ENCODE measurements around the gene FKRP. TPM values are rescaled to one million over a fixed set of nuclear protein-coding genes. Genes with fewer than 3 reads are reported as not detected.

Gene FKRP
- total and polyA plus RNA-seq, 11 donors: 13.9 to 25.1 (median 19.8) TPM

DNA sequence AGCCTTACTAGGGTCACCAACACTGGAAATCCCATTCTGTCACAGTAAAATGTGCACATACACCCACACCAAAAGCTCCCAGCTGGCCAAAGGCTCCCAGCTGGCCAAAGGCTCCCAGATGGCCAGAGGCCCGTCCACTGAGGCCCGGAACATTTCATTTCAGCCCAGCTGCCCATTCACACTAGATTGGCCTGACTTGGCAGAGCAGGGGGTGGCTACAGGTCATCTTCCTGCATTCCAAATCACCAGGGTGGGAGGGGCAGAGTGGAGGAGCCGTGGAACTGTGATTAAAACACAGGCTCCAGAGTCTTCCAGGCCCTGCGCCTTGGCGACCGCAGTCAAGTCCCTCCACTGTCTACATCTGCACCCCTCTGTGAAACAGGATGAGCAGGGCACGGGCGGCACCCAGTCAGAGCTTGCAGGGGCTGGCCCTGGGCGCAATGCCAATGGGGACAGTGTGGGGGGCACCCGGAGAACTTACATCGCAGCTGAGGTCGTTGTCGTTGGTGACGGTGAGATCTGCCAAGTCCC, 18.8 kb upstream of the FKRP start:
- intact Hi-C loops (cut with DNase I): no loop called here
- 48 to 61% (median 56%) methylated on average over 13 to 14 of the region's 14 CpGs for WGBS, 4 donors
- H3K4me1 ChIP-seq: peaks cover 0 to 50% (median 21%) of the 10 kb centered on the region in 12 donors
- peak in 2 of 5 donors; percentile 21 to 57 for DNase-seq
- peak overlapping the region in 8 of 12 donors; percentile 54 to 87 (median 72) for H3K27ac ChIP-seq
- H3K9me3 ChIP-seq: no peaks in the 10 kb centered on the region
- no peak for ATAC-seq
- H3K36me3 ChIP-seq: peaks cover 2 to 98% (median 93%) of the 10 kb centered on the region in 9 donors
- H3K4me3 ChIP-seq: peak overlapping the region in 3 of 12 donors; percentile 11 to 31 (median 18)
- TF ChIP-seq, protein P1, sequence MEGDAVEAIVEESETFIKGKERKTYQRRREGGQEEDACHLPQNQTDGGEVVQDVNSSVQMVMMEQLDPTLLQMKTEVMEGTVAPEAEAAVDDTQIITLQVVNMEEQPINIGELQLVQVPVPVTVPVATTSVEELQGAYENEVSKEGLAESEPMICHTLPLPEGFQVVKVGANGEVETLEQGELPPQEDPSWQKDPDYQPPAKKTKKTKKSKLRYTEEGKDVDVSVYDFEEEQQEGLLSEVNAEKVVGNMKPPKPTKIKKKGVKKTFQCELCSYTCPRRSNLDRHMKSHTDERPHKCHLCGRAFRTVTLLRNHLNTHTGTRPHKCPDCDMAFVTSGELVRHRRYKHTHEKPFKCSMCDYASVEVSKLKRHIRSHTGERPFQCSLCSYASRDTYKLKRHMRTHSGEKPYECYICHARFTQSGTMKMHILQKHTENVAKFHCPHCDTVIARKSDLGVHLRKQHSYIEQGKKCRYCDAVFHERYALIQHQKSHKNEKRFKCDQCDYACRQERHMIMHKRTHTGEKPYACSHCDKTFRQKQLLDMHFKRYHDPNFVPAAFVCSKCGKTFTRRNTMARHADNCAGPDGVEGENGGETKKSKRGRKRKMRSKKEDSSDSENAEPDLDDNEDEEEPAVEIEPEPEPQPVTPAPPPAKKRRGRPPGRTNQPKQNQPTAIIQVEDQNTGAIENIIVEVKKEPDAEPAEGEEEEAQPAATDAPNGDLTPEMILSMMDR (IDR thresholded peaks at IDR 0.05): no peak
- TF ChIP-seq POLR2A (IDR thresholded peaks at IDR 0.05): no peak
- no peaks in the 10 kb centered on the region for H3K27me3 ChIP-seq

GRCh38 chr19:46727757-46728156, 18.1 kb upstream of the FKRP start:
- intact Hi-C loops (cut with DNase I): loop anchor here in 5 of 10 donors (1.0 to 2.0 kb wide), 4 partner anchors 13 to 23 kb away; no protein-coding TSS in a partner anchor
- Histone ChIP-seq H3K27ac (peak overlapping the region in 11 of 12 donors; percentile 39 to 87 (median 72)), H3K36me3 (peaks cover 2 to 98% (median 93%) of the 10 kb centered on the region in 9 donors), H3K4me1 (peaks cover 0 to 57% (median 21%) of the 10 kb centered on the region in 12 donors), H3K9me3 (no peaks in the 10 kb centered on the region), H3K4me3 (peak overlapping the region in 6 of 12 donors; percentile 0 to 31 (median 12)), H3K27me3 (no peaks in the 10 kb centered on the region)
- 62 to 80% (median 72%) methylated on average over 10 to 11 of the region's 11 CpGs for WGBS, 4 donors
- DNase-seq (peak in 1 of 5 donors; percentile 41), ATAC-seq (no peak)
- no peak for TF ChIP-seq POLR2A (IDR thresholded peaks at IDR 0.05)
- TF ChIP-seq, protein P1 (IDR thresholded peaks at IDR 0.05): no peak

GRCh38 chr19:46728208-46728607, 17.6 kb upstream of the FKRP start:
- TF ChIP-seq POLR2A (IDR thresholded peaks at IDR 0.05): no peak
- intact Hi-C loops (cut with DNase I): loop anchor here in 5 of 10 donors (1.0 to 2.0 kb wide), 4 partner anchors 13 to 24 kb away; no protein-coding TSS in a partner anchor
- no peaks in the 10 kb centered on the region for H3K9me3 ChIP-seq
- DNase-seq (peak in 4 of 5 donors; percentile 63 to 80 (median 74)), ATAC-seq (peak; percentile 14 to 85 (median 44))
- H3K4me3 ChIP-seq: peak overlapping the region in 3 of 12 donors; percentile 0 to 31 (median 24)
- peaks cover 0 to 62% (median 21%) of the 10 kb centered on the region in 12 donors for H3K4me1 ChIP-seq
- 56 to 71% (median 59%) methylated on average over 6 to 14 of the region's 14 CpGs for WGBS, 4 donors
- peaks cover 0 to 98% (median 93%) of the 10 kb centered on the region in 9 donors for H3K36me3 ChIP-seq
- H3K27me3 ChIP-seq: no peaks in the 10 kb centered on the region
- peak overlapping the region; percentile 39 to 87 (median 71) for H3K27ac ChIP-seq

GRCh38 chr19:46728693-46729339, 17.0 kb upstream of the FKRP start:
- Histone ChIP-seq H3K9me3 (no peaks in the 10 kb centered on the region), H3K27me3 (no peaks in the 10 kb centered on the region), H3K4me3 (peak overlapping the region in 2 of 12 donors; percentile 24 to 28), H3K4me1 (peaks cover 0 to 65% (median 21%) of the 10 kb centered on the region in 12 donors), H3K27ac (peak overlapping the region; percentile 39 to 87 (median 71)), H3K36me3 (peaks cover 0 to 98% (median 93%) of the 10 kb centered on the region in 9 donors)
- ATAC-seq (peak; percentile 65 to 83 (median 68)), DNase-seq (peak; percentile 75 to 89 (median 81))
- intact Hi-C loops (cut with DNase I): loop anchor here in 5 of 10 donors (1.0 to 2.0 kb wide), 4 partner anchors 14 to 25 kb away; no protein-coding TSS in a partner anchor
- TF ChIP-seq, protein P1 (IDR thresholded peaks at IDR 0.05): peak; percentile 89 to 99 (median 94)
- TF ChIP-seq POLR2A (IDR thresholded peaks at IDR 0.05): no peak
- WGBS, 4 donors: 32 to 48% (median 38%) methylated on average over 9 to 20 of the region's 20 CpGs

Data from heart left ventricle (tissue), 16 donors.